ENCODE measurements around the gene BMPR1A. TPM values are rescaled to one million over a fixed set of nuclear protein-coding genes. Genes with fewer than 3 reads are reported as not detected.

The BMPR1A gene
- total and polyA plus RNA-seq, 2 of the 4 experiments (the other 2 are of a cell fraction) = 15.9 to 93.7 TPM

DNA sequence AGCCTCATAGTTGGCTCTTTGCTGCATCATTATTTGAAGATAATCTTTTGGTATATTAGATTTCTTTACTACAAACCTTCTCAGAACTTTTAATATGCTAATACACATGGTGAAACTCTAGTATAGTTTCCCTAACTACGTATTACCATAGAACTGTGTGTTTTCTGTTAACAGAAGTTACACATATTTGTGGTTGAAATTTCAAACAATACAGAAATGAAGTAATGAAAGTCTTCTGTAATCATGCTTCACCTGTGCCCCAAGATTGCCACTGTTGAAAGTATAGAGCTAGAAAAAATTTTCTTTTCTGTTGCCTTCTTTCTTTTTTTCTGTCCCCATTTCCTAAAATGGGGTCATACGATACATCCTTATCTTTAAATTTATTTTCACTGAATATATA, 9.1 kb downstream of the BMPR1A start:
- Histone ChIP-seq H3K56ac (ENCODE audit: extremely low read depth, insufficient read depth, low read length) (no peak overlapping the region), H3K9ac (ENCODE audit: low read depth, low read length) (no peak overlapping the region), H2AK5ac (ENCODE audit: low read depth, low read length) (no peak overlapping the region), H3K27ac (ENCODE audit: insufficient read depth, low read length) (no peak overlapping the region), H3K4me3 (ENCODE audit: insufficient read depth, low read depth, low read length) (no peak overlapping the region), H2BK20ac (ENCODE audit: low read depth, low read length) (no peak overlapping the region), H3K36me3 (ENCODE audit: control insufficient read depth, insufficient read depth, low read length) (no peaks in the 10 kb centered on the region), H4K5ac (ENCODE audit: low read depth, low read length) (no peak overlapping the region), H4K20me1 (ENCODE audit: insufficient read depth, low read length) (peaks cover 80% of the 10 kb centered on the region), H3K4me1 (ENCODE audit: control insufficient read depth, insufficient read depth, low read length) (no peaks in the 10 kb centered on the region), H3K9me3 (ENCODE audit: control insufficient read depth, insufficient read depth, low read length) (no peaks in the 10 kb centered on the region), H2AFZ (replicated peaks; ENCODE audit: low read length, poor library complexity) (no peak overlapping the region), H3K79me1 (ENCODE audit: low read depth in 1 of 2, low read length in 2 of 2) (peaks cover 28 to 67% of the 10 kb centered on the region in 2 experiments), H4K91ac (ENCODE audit: insufficient read depth, low read depth, low read length) (no peak overlapping the region), H3K23ac (ENCODE audit: low read depth, low read length) (no peak overlapping the region), H2BK5ac (ENCODE audit: low read depth, low read length, poor library complexity, severe bottlenecking) (no peak overlapping the region), H3K4ac (ENCODE audit: low read depth, low read length) (no peak overlapping the region), H3K9me1 (ENCODE audit: insufficient read depth, low read length) (peaks cover 16% of the 10 kb centered on the region), H2BK15ac (ENCODE audit: low read depth, low read length) (no peak overlapping the region), H2AK9ac (replicated peaks; ENCODE audit: low read depth, low read length, poor library complexity) (no peak overlapping the region), H3K27me3 (ENCODE audit: control insufficient read depth, insufficient read depth, low read length) (no peaks in the 10 kb centered on the region), H2BK120ac (ENCODE audit: low read depth, low read length) (no peak overlapping the region), H3K14ac (replicated peaks; ENCODE audit: low read depth, low read length) (no peak overlapping the region), H3K18ac (ENCODE audit: low read depth, low read length) (no peak overlapping the region), H3K4me2 (ENCODE audit: low read depth, low read length) (no peak overlapping the region), H4K8ac (ENCODE audit: low read depth in 2 of 2, low read length in 2 of 2) (no peak overlapping the region)
- TF ChIP-seq ELK1 (IDR thresholded peaks at IDR 0.05; ENCODE audit: borderline replicate concordance, low read depth, low read length) (no peak), SMC3 (IDR thresholded peaks at IDR 0.05; ENCODE audit: low read depth, low read length) (no peak), CTCF (conservative IDR thresholded peaks at IDR 0.05; ENCODE audit: low read depth, low read length) (no peak), BHLHE40 (IDR thresholded peaks at IDR 0.05; ENCODE audit: low read depth, low read length) (no peak), NFE2L2 (IDR thresholded peaks at IDR 0.05; ENCODE audit: low read depth, low read length) (no peak), FOS (IDR thresholded peaks at IDR 0.05; ENCODE audit: low read depth, low read length) (no peak), CHD1 (IDR thresholded peaks at IDR 0.05; ENCODE audit: low read depth, low read length) (no peak), MAZ (IDR thresholded peaks at IDR 0.05; ENCODE audit: borderline replicate concordance, low read depth, low read length) (no peak), MXI1 (IDR thresholded peaks at IDR 0.05; ENCODE audit: borderline replicate concordance, low read depth, low read length) (no peak), CEBPB (IDR thresholded peaks at IDR 0.05; ENCODE audit: low read depth, low read length) (no peak), RCOR1 (IDR thresholded peaks at IDR 0.05; ENCODE audit: insufficient replicate concordance, low read length) (no peak), MAFK (IDR thresholded peaks at IDR 0.05; ENCODE audit: low read depth, low read length) (no peak), RFX5 (IDR thresholded peaks at IDR 0.05; ENCODE audit: low read depth, low read length) (no peak), USF2 (IDR thresholded peaks at IDR 0.05; ENCODE audit: low read depth, low read length) (no peak), POLR2A (IDR thresholded peaks at IDR 0.05; ENCODE audit: low read depth, low read length) (no peak)
- ChIA-PET CTCF (interaction anchor here (0.6 kb wide), 1 partner anchor 155 kb away, joined by 3 read pairs; no protein-coding TSS in a partner anchor), POLR2A (ENCODE audit: unreplicated experiment) (no interaction called here)
- dilution Hi-C loops (cut with HindIII; ENCODE audit: low sequenced_read_pairs, unreplicated experiment) = no loop called here
- no TSS peak for BruUV-seq (replicated peaks)
- in situ Hi-C loops (cut with MboI; ENCODE audit: low sequenced_read_pairs) = no loop called here
- WGBS, 2 experiments (ENCODE audit: extremely low coverage in 2 of 2, insufficient read length in 1 of 2) = no CpG with 5 or more reads among the region's 2 CpGs
- no peak for ATAC-seq (ENCODE audit: low read depth)
- intact Hi-C loops (cut with micrococcal nuclease) = no loop called here
- peak; percentile 33 for DNase-seq
